Effector memory CD4-positive, alpha-beta T cell (primary cell): ENCODE data around the gene EHF.
"Not testable (repeated sequence)": the region's sequence is repeated elsewhere in the genome, so short reads cannot be mapped to it uniquely, and the experiment has no call there.

Experiments used
- DNase-seq, 3 donors: peaks; one replicate each; pipeline ENCODE4 v3.0.0-alpha.2; 2020
- H3K27ac ChIP-seq: 2 replicates; pipeline ENCODE4 v1.7.0; 2013; ENCODE audit warnings: mild to moderate bottlenecking, low read length, moderate library complexity; ENCODE audit not compliant: insufficient read depth, poor library complexity, severe bottlenecking
- H3K27me3 ChIP-seq: replicated peaks from 2 replicates; pipeline ENCODE4 v1.7.0; 2013; ENCODE audit warnings: mild to moderate bottlenecking, low read length; ENCODE audit not compliant: insufficient read depth, control insufficient read depth, poor library complexity, severe bottlenecking
- H3K36me3 ChIP-seq: 2 replicates; pipeline ENCODE4 v1.7.0; 2013; ENCODE audit warnings: mild to moderate bottlenecking, low read length, moderate library complexity; ENCODE audit not compliant: control insufficient read depth, insufficient read depth
- H3K4me1 ChIP-seq: 2 replicates; pipeline ENCODE4 v1.7.0; 2013; ENCODE audit warnings: low read length, mild to moderate bottlenecking; ENCODE audit not compliant: control insufficient read depth, insufficient read depth, poor library complexity, severe bottlenecking
- H3K4me3 ChIP-seq: 2 replicates; pipeline ENCODE4 v1.7.0; 2013; ENCODE audit warnings: low read length, low read depth, mild to moderate bottlenecking; ENCODE audit not compliant: insufficient read depth, poor library complexity, severe bottlenecking
- H3K9me3 ChIP-seq: 2 replicates; pipeline ENCODE4 v1.7.0; 2013; ENCODE audit warnings: mild to moderate bottlenecking, low read length, moderate library complexity; ENCODE audit not compliant: control insufficient read depth

EHF gene

GRCh38 chr11:34676227-34676626 lies 55.3 kb downstream of the EHF start:
- Histone ChIP-seq H3K36me3 (no peaks in the 10 kb centered on the region), H3K9me3 (no peaks in the 10 kb centered on the region), H3K27me3 (peaks cover 2% of the 10 kb centered on the region), H3K27ac (no peak overlapping the region), H3K4me1 (no peaks in the 10 kb centered on the region), H3K4me3 (no peak overlapping the region)
- no peak for DNase-seq

GRCh38 chr11:34679681-34680080 lies 58.8 kb downstream of the EHF start:
- Histone ChIP-seq H3K27me3 (peaks cover 2% of the 10 kb centered on the region), H3K27ac (no peak overlapping the region), H3K4me1 (no peaks in the 10 kb centered on the region), H3K36me3 (no peaks in the 10 kb centered on the region), H3K4me3 (no peak overlapping the region), H3K9me3 (no peaks in the 10 kb centered on the region)
- no peak for DNase-seq

- Histone ChIP-seq H3K27me3 (peaks cover 2% of the 10 kb centered on the region), H3K36me3 (no peaks in the 10 kb centered on the region), H3K27ac (no peak overlapping the region), H3K4me3 (no peak overlapping the region), H3K9me3 (no peaks in the 10 kb centered on the region), H3K4me1 (no peaks in the 10 kb centered on the region)
- no peak for DNase-seq
Observed at GRCh38 chr11:34680206-34680605, 59.3 kb downstream of the EHF start.

- DNase-seq = no peak
- Histone ChIP-seq H3K4me3 (no peak overlapping the region), H3K36me3 (no peaks in the 10 kb centered on the region), H3K9me3 (no peaks in the 10 kb centered on the region), H3K27ac (no peak overlapping the region), H3K4me1 (no peaks in the 10 kb centered on the region), H3K27me3 (peaks cover 2% of the 10 kb centered on the region)
Observed at GRCh38 chr11:34680918-34681586, 60.2 kb downstream of the EHF start.

- Histone ChIP-seq H3K4me3 (no peak overlapping the region), H3K4me1 (no peaks in the 10 kb centered on the region), H3K36me3 (no peaks in the 10 kb centered on the region), H3K9me3 (no peaks in the 10 kb centered on the region), H3K27ac (no peak overlapping the region), H3K27me3 (no peaks in the 10 kb centered on the region)
- DNase-seq = no peak
Observed at GRCh38 chr11:34682825-34683224, 61.9 kb downstream of the EHF start.

- no peak for DNase-seq
- H3K36me3 ChIP-seq = no peaks in the 10 kb centered on the region
- H3K27ac ChIP-seq = no peak overlapping the region
Observed at GRCh38 chr11:34683396-34683795, 62.5 kb downstream of the EHF start.

GRCh38 chr11:34685864-34686263 lies 65.0 kb downstream of the EHF start:
- H3K27ac ChIP-seq = no peak overlapping the region
- no peaks in the 10 kb centered on the region for H3K9me3 ChIP-seq
- no peak overlapping the region for H3K4me3 ChIP-seq
- no peaks in the 10 kb centered on the region for H3K27me3 ChIP-seq
- DNase-seq = no peak
- no peaks in the 10 kb centered on the region for H3K4me1 ChIP-seq
- H3K36me3 ChIP-seq = no peaks in the 10 kb centered on the region

More at GRCh38 chr11:34683396-34683795, 62.5 kb downstream of the EHF start:
- no peaks in the 10 kb centered on the region for H3K4me1 ChIP-seq
- H3K9me3 ChIP-seq = no peaks in the 10 kb centered on the region
- no peak overlapping the region for H3K4me3 ChIP-seq
- no peaks in the 10 kb centered on the region for H3K27me3 ChIP-seq

- not testable (repeated sequence) for H3K4me1 ChIP-seq, DNase-seq, H3K36me3 ChIP-seq
Observed at GRCh38 chr11:34692299-34692698, 71.4 kb downstream of the EHF start.

GRCh38 chr11:34696862-34697261 lies 76.0 kb downstream of the EHF start:
- Histone ChIP-seq H3K4me1 (no peaks in the 10 kb centered on the region), H3K27me3 (no peaks in the 10 kb centered on the region), H3K4me3 (no peak overlapping the region), H3K9me3 (no peaks in the 10 kb centered on the region), H3K27ac (no peak overlapping the region), H3K36me3 (no peaks in the 10 kb centered on the region)
- no peak for DNase-seq

More at GRCh38 chr11:34692299-34692698, 71.4 kb downstream of the EHF start:
- H3K9me3 ChIP-seq, H3K4me3 ChIP-seq, H3K27me3 ChIP-seq, H3K27ac ChIP-seq: not testable (repeated sequence)

- no peak overlapping the region for H3K27ac ChIP-seq
- H3K36me3 ChIP-seq = no peaks in the 10 kb centered on the region
- no peaks in the 10 kb centered on the region for H3K9me3 ChIP-seq
- H3K4me3 ChIP-seq = no peak overlapping the region
- no peaks in the 10 kb centered on the region for H3K4me1 ChIP-seq
- H3K27me3 ChIP-seq = no peaks in the 10 kb centered on the region
- DNase-seq = no peak
Observed at GRCh38 chr11:34706709-34707461, 86.0 kb downstream of the EHF start.
